IPS-20b (cell line): ENCODE data around the gene PATE4.
"Not testable (repeated sequence)": the region's sequence is repeated elsewhere in the genome, so short reads cannot be mapped to it uniquely, and the experiment has no call there.

Experiments
- H3K27ac ChIP-seq: one replicate; pipeline ENCODE4 v1.5.1; 2013; ENCODE audit warnings: low read length
- H3K27me3 ChIP-seq: 2 replicates; pipeline ENCODE4 v1.6.1; 2013; ENCODE audit warnings: mild to moderate bottlenecking, low read length, inconsistent platforms; ENCODE audit not compliant: insufficient read depth
- H3K36me3 ChIP-seq: 2 replicates; pipeline ENCODE4 v1.6.1; 2013; ENCODE audit warnings: low read depth, mild to moderate bottlenecking, inconsistent platforms, low read length, moderate library complexity; ENCODE audit not compliant: insufficient read depth
- H3K4me1 ChIP-seq: 2 replicates; pipeline ENCODE4 v1.6.1; 2013; ENCODE audit warnings: mild to moderate bottlenecking, control low read depth, inconsistent platforms, low read length, moderate library complexity; ENCODE audit not compliant: insufficient read depth
- H3K4me3 ChIP-seq: 2 replicates; pipeline ENCODE4 v1.5.1; 2013; ENCODE audit warnings: mild to moderate bottlenecking, low read length, inconsistent platforms
- H3K9ac ChIP-seq: 2 replicates; pipeline ENCODE4 v1.6.1; 2013; ENCODE audit warnings: low read depth, mild to moderate bottlenecking, inconsistent platforms, low read length, moderate library complexity
- H3K9me3 ChIP-seq: 2 replicates; pipeline ENCODE4 v1.6.1; 2013; ENCODE audit warnings: mild to moderate bottlenecking, low read depth, low read length, inconsistent platforms; ENCODE audit not compliant: insufficient read depth

PATE4 gene

GRCh38 chr11:125862786-125863185, 29.7 kb downstream of the PATE4 start:
- not testable (repeated sequence) for H3K27me3 ChIP-seq, H3K36me3 ChIP-seq, H3K27ac ChIP-seq, H3K4me3 ChIP-seq, H3K4me1 ChIP-seq, H3K9me3 ChIP-seq, H3K9ac ChIP-seq

- not testable (repeated sequence) for H3K27me3 ChIP-seq, H3K4me3 ChIP-seq, H3K4me1 ChIP-seq, H3K27ac ChIP-seq, H3K9me3 ChIP-seq, H3K9ac ChIP-seq, H3K36me3 ChIP-seq
Measured at GRCh38 chr11:125865354-125865753, 32.2 kb downstream of the PATE4 start.

- Histone ChIP-seq H3K36me3 (no peaks in the 10 kb centered on the region), H3K9me3 (peaks cover 13% of the 10 kb centered on the region; the same call in 1 of the 2 replicates), H3K4me1 (no peaks in the 10 kb centered on the region), H3K9ac (no peak overlapping the region), H3K27me3 (no peaks in the 10 kb centered on the region), H3K4me3 (no peak overlapping the region), H3K27ac (no peak overlapping the region)
Measured at GRCh38 chr11:125869521-125869920, 36.4 kb downstream of the PATE4 start.

GRCh38 chr11:125871391-125872137, 38.4 kb downstream of the PATE4 start:
- Histone ChIP-seq H3K4me3 (no peak overlapping the region), H3K4me1 (no peaks in the 10 kb centered on the region), H3K36me3 (no peaks in the 10 kb centered on the region), H3K9me3 (peaks cover 9% of the 10 kb centered on the region; the same call in 1 of the 2 replicates), H3K27me3 (no peaks in the 10 kb centered on the region), H3K9ac (no peak overlapping the region), H3K27ac (no peak overlapping the region)

- Histone ChIP-seq H3K27ac (no peak overlapping the region), H3K36me3 (no peaks in the 10 kb centered on the region), H3K9me3 (peaks cover 9% of the 10 kb centered on the region; the same call in 1 of the 2 replicates), H3K9ac (no peak overlapping the region), H3K4me1 (no peaks in the 10 kb centered on the region), H3K27me3 (no peaks in the 10 kb centered on the region), H3K4me3 (no peak overlapping the region)
Measured at GRCh38 chr11:125872138-125872491, 39.0 kb downstream of the PATE4 start.

- Histone ChIP-seq H3K4me1 (no peaks in the 10 kb centered on the region), H3K9me3 (peaks cover 9% of the 10 kb centered on the region; the same call in 1 of the 2 replicates), H3K9ac (no peak overlapping the region), H3K36me3 (no peaks in the 10 kb centered on the region), H3K4me3 (no peak overlapping the region), H3K27me3 (peaks cover 7% of the 10 kb centered on the region; the same call in 1 of the 2 replicates), H3K27ac (no peak overlapping the region)
Measured at GRCh38 chr11:125873881-125874555, 40.9 kb downstream of the PATE4 start.

- Histone ChIP-seq H3K9me3 (peaks cover 9% of the 10 kb centered on the region; the same call in 1 of the 2 replicates), H3K36me3 (no peaks in the 10 kb centered on the region), H3K4me1 (no peaks in the 10 kb centered on the region), H3K4me3 (no peak overlapping the region), H3K27me3 (peaks cover 13% of the 10 kb centered on the region; the same call in 1 of the 2 replicates), H3K9ac (no peak overlapping the region), H3K27ac (no peak overlapping the region)
Measured at GRCh38 chr11:125874556-125875124, 41.5 kb downstream of the PATE4 start.

GRCh38 chr11:125881291-125881690, 48.2 kb downstream of the PATE4 start:
- H3K27me3 ChIP-seq = peaks cover 22% of the 10 kb centered on the region
- no peak overlapping the region for H3K27ac ChIP-seq
- no peaks in the 10 kb centered on the region for H3K36me3 ChIP-seq
- peaks cover 5% of the 10 kb centered on the region for H3K9me3 ChIP-seq
- no peaks in the 10 kb centered on the region for H3K4me1 ChIP-seq
- H3K9ac ChIP-seq = no peak overlapping the region
- no peak overlapping the region for H3K4me3 ChIP-seq

- Histone ChIP-seq H3K27me3 (peaks cover 24% of the 10 kb centered on the region), H3K4me3 (no peak overlapping the region), H3K9me3 (peaks cover 11% of the 10 kb centered on the region), H3K27ac (no peak overlapping the region), H3K36me3 (no peaks in the 10 kb centered on the region), H3K4me1 (no peaks in the 10 kb centered on the region), H3K9ac (no peak overlapping the region)
Measured at GRCh38 chr11:125883375-125883774, 50.3 kb downstream of the PATE4 start.

GRCh38 chr11:125886997-125887372, 53.9 kb downstream of the PATE4 start:
- H3K36me3 ChIP-seq = peaks cover 7% of the 10 kb centered on the region
- no peak overlapping the region for H3K9ac ChIP-seq
- H3K4me1 ChIP-seq = 0 out of 2 replicates have a peak, but pooled peaks cover 4% of the 10 kb centered on the region
- peaks cover 10% of the 10 kb centered on the region for H3K27me3 ChIP-seq
- peak overlapping the region; percentile 74; the same call in 1 of the 2 replicates for H3K4me3 ChIP-seq
- H3K27ac ChIP-seq = no peak overlapping the region
- peaks cover 11% of the 10 kb centered on the region for H3K9me3 ChIP-seq

GRCh38 chr11:125887373-125888324, 54.5 kb downstream of the PATE4 start, which contains the start of gene HYLS1:
Gene HYLS1, plus strand, starts transcription at chr11:125887668. Its CDS starts 11,701 bp downstream, at chr11:125899369.
- Histone ChIP-seq H3K9ac (peak within 1 kb of the TSS; percentile 87), H3K9me3 (peaks cover 11% of the 10 kb centered on the region), H3K27ac (peak within 1 kb of the TSS; percentile 30), H3K27me3 (peaks cover 10% of the 10 kb centered on the region), H3K36me3 (peaks cover 13% of the 10 kb centered on the region), H3K4me1 (0 out of 2 replicates have a peak, but pooled peaks cover 4% of the 10 kb centered on the region), H3K4me3 (peak within 1 kb of the TSS; percentile 74)
